RWPE2 (cell line): ENCODE results near the gene SLC9C1.

Experiments used
- ATAC-seq: fragments of 200-7000 bp; cut with Tn5 transposase; 3 replicates; pipeline ENCODE4 v1.9.1; 2021; ENCODE audit warnings: low read depth
- DNase-seq: peaks from one replicate; pipeline ENCODE4 v3.0.0-alpha.2; 2020; ENCODE audit warnings: low spot score
- H3K27ac ChIP-seq: fragments of 450-650 bp; 2 replicates; pipeline ENCODE4 v1.5.1; 2017; ENCODE audit warnings: mild to moderate bottlenecking; ENCODE audit not compliant: poor library complexity, severe bottlenecking
- H3K27me3 ChIP-seq: fragments of 250-450 bp; sonication (Bioruptor Pico); 2 replicates; pipeline ENCODE4 v1.5.1; 2021; ENCODE audit warnings: mild to moderate bottlenecking, moderate library complexity; ENCODE audit not compliant: insufficient read depth, poor library complexity, severe bottlenecking
- H3K36me3 ChIP-seq: fragments of 250-450 bp; sonication (Bioruptor Pico); 2 replicates; pipeline ENCODE4 v1.5.1; 2020; ENCODE audit warnings: low read depth, mild to moderate bottlenecking, moderate library complexity
- H3K4me1 ChIP-seq: fragments of 250-450 bp; sonication (Bioruptor Pico); 2 replicates; pipeline ENCODE4 v1.5.1; 2021; ENCODE audit warnings: mild to moderate bottlenecking, moderate library complexity; ENCODE audit not compliant: insufficient read depth, poor library complexity, severe bottlenecking
- H3K4me3 ChIP-seq: fragments of 250-450 bp; sonication (Bioruptor Pico); 2 replicates; pipeline ENCODE4 v1.5.1; 2021; ENCODE audit warnings: mild to moderate bottlenecking, moderate library complexity; ENCODE audit not compliant: severe bottlenecking
- H3K9me3 ChIP-seq: fragments of 250-450 bp; sonication (Bioruptor Pico); 2 replicates; pipeline ENCODE4 v1.5.1; 2021; ENCODE audit warnings: mild to moderate bottlenecking, moderate library complexity; ENCODE audit not compliant: severe bottlenecking
- CTCF ChIP-seq: fragments of 450-650 bp; IDR thresholded peaks from one replicate; pipeline ENCODE4 v1.5.1; 2017; ENCODE audit warnings: mild to moderate bottlenecking, moderate library complexity; ENCODE audit not compliant: poor library complexity, severe bottlenecking

SLC9C1 gene

GRCh38 chr3:112175646-112176045 is 118.4 kb downstream of the SLC9C1 start:
- ATAC-seq = no peak
- DNase-seq = no peak
- Histone ChIP-seq H3K36me3 (no peaks in the 10 kb centered on the region), H3K27me3 (no peaks in the 10 kb centered on the region), H3K4me3 (no peak overlapping the region), H3K27ac (no peak overlapping the region), H3K9me3 (no peaks in the 10 kb centered on the region), H3K4me1 (peaks cover 3% of the 10 kb centered on the region)
- no peak for TF ChIP-seq CTCF

DNA sequence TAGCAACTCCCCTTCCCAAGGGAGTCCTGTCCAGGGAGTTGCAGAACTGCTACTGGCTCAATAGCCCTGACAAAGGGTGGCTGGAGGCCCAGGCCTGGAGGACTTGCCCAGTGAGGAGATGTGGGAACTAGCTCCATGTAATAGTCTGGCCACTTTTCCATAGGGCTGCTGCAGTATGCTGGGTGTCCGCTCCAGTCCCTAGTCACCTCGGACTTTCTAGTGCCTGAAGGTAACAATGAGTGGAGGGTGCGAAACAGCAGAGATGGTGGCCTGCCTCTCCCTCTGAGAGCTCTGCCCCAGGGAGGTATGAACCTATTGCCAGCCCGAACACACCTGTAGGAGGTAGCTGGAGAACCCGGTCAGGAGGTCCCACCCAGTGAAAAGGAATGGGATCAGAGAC is 119.0 kb downstream of the SLC9C1 start:
- peaks cover 3% of the 10 kb centered on the region for H3K4me1 ChIP-seq
- H3K27ac ChIP-seq = no peak overlapping the region
- H3K27me3 ChIP-seq = no peaks in the 10 kb centered on the region
- H3K9me3 ChIP-seq = no peaks in the 10 kb centered on the region
- DNase-seq (no peak), ATAC-seq (no peak)
- H3K36me3 ChIP-seq = no peaks in the 10 kb centered on the region
- H3K4me3 ChIP-seq = no peak overlapping the region
- TF ChIP-seq CTCF = no peak

- no peak for ATAC-seq
- Histone ChIP-seq H3K27me3 (no peaks in the 10 kb centered on the region), H3K36me3 (no peaks in the 10 kb centered on the region), H3K4me3 (no peak overlapping the region), H3K9me3 (no peaks in the 10 kb centered on the region), H3K4me1 (peaks cover 3% of the 10 kb centered on the region), H3K27ac (no peak overlapping the region)
- no peak for TF ChIP-seq CTCF
- no peak for DNase-seq
Measured at GRCh38 chr3:112171144-112171543, 122.9 kb downstream of the SLC9C1 start.

DNA sequence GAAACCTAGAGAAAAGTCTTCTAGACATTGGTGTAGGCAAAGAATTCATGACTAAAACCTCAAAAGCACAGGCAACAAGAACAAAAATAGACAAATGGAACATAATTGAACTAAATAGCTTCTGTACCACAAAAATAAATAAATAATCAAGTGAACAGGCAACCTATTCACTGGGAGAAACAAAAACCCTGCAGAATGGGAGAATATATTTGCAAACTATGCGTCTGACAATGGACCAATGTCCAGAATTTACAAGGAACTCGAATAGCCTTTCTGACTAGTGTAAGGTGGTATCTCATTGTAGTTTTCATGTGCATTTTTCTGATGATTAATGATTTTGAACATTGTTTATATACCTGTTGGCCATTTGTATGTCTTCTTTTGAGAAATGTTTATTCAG is 124.0 kb downstream of the SLC9C1 start:
- TF ChIP-seq CTCF = no peak
- ATAC-seq = no peak
- DNase-seq = no peak
- Histone ChIP-seq H3K4me1 (peaks cover 3% of the 10 kb centered on the region), H3K27ac (no peak overlapping the region), H3K9me3 (no peaks in the 10 kb centered on the region), H3K4me3 (no peak overlapping the region), H3K36me3 (no peaks in the 10 kb centered on the region), H3K27me3 (no peaks in the 10 kb centered on the region)

GRCh38 chr3:112167758-112168157 is 126.3 kb downstream of the SLC9C1 start:
- H3K27ac ChIP-seq = no peak overlapping the region
- H3K9me3 ChIP-seq = no peaks in the 10 kb centered on the region
- no peak for TF ChIP-seq CTCF
- no peak for DNase-seq
- ATAC-seq = no peak
- no peaks in the 10 kb centered on the region for H3K27me3 ChIP-seq
- no peaks in the 10 kb centered on the region for H3K36me3 ChIP-seq
- no peak overlapping the region for H3K4me3 ChIP-seq
- H3K4me1 ChIP-seq = peaks cover 3% of the 10 kb centered on the region
